Kidney epithelial cell (primary cell): Measurements from ENCODE around the gene AMBRA1. TPM values are rescaled to one million over a fixed set of nuclear protein-coding genes. Genes with fewer than 3 reads are reported as not detected.

Experiments used
- DNase-seq: peaks from one replicate; pipeline ENCODE4 v3.0.0-alpha.2; 2010; ENCODE audit warnings: low read depth
- H3K27me3 ChIP-seq: 2 replicates; pipeline ENCODE4 v1.6.0; 2011; ENCODE audit warnings: low read length; ENCODE audit not compliant: control insufficient read depth, insufficient read depth
- H3K36me3 ChIP-seq: 2 replicates; pipeline ENCODE4 v1.5.1; 2011; ENCODE audit warnings: low read length; ENCODE audit not compliant: control insufficient read depth, insufficient read depth
- H3K4me3 ChIP-seq: 2 replicates; pipeline ENCODE4 v1.5.1; 2011; ENCODE audit warnings: low read depth, mild to moderate bottlenecking, control low read depth, low read length
- CTCF ChIP-seq: IDR thresholded peaks from 2 replicates; pipeline ENCODE4 v1.5.1; 2011; ENCODE audit warnings: mild to moderate bottlenecking, moderate library complexity, low read length, control low read depth, inconsistent platforms; ENCODE audit not compliant: insufficient read depth, poor library complexity, severe bottlenecking
- total RNA-seq: library from RNA; depleted of rRNA; stranded (reverse); fragments of >200 nt; gene quantifications from 2 replicates; pipeline ENCODE4 v1.2.3, GENCODE V29; 2015

AMBRA1 gene
- total RNA-seq, 1 donor from 2014 or later, result 23.1 TPM

DNA sequence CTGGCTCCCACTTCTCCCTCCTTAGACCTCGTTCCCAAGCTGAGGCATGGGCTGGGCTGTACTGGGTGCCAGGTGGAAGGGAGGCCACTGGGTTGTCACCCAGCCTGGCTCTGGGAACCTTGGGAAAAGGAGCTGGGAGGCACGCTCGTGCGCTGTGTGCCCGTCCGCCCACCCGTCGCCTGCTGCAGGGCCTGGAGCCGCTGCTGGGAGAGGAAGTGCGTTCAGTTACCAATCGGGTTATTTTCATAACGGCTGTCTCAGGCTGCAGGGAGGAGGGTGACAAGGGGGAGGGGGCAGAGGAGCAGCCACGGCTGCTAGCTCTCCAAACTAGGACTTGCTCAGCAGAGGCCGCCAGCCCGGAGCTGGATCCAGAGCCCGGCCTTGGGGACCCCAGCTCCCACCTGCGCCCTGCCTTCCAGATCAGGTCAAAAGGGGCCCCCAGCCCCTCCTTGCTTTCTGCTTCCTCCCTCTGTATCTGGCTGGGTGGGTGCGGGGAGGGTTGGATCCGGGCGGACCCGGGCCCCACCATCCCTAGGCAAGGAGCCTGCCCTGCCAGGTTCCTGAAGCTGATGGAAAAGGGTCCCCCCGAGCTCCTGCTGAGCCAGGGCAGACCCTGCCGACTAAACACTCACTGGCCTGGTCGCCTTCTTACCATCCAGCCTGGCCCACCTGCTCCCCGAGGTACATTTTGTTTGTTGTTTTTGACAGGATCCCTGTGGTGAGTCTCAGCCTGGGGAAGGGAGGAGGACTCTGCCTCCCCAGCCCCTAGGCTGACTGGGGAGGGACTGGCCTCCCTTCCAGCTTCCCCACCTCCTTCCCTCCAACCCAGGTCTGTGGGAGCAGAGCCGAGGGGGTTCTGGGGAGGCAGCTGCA, 232.3 kb downstream of the AMBRA1 start:
- no peak for DNase-seq
- Histone ChIP-seq H3K27me3 (no peaks in the 10 kb centered on the region), H3K4me3 (no peak overlapping the region), H3K36me3 (no peaks in the 10 kb centered on the region)
- TF ChIP-seq CTCF, result no peak

DNA sequence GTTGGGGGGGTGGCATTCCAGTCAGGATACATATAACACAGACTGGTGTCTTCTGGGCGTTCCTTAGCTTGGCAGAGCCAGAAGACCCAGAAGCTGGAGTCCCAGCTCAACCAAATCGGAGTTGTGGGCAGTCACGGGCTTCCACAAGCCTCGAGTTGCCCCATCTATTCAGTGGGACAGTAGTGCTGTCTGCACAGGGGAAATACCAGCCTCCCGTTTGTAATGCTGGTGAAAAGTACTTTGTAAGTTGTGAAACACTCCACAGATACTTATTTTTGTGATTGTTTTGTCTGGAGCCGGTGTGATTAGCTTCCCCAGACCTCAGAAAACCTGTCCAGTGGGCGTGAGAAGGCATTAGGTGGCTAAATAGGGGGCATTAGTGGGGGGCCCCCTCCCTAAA, 232.9 kb downstream of the AMBRA1 start:
- Histone ChIP-seq H3K27me3 (no peaks in the 10 kb centered on the region), H3K4me3 (no peak overlapping the region), H3K36me3 (no peaks in the 10 kb centered on the region)
- no peak for DNase-seq
- TF ChIP-seq CTCF, result no peak

DNA sequence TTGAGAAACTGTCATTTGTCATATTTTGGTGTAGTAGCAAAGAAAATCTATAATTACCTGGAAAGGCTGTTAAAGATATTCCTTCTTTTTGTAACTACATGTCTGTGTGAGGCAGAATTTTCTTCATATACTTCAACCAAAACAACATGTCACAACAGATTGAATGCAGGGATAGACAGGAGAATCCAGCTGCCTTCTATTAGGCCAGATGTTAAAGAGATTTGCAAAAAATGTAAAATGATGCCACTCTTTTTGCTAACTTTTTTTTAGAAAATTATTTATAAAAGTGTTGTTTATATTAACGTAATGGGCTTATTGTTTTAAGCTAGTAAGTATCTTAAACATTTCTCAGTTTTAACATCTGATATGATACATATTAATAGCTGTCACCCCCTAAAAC, 233.9 kb downstream of the AMBRA1 start:
- TF ChIP-seq CTCF, result no peak
- no peaks in the 10 kb centered on the region for H3K36me3 ChIP-seq
- H3K4me3 ChIP-seq, result no peak overlapping the region
- no peaks in the 10 kb centered on the region for H3K27me3 ChIP-seq
- DNase-seq, result no peak

GRCh38 chr11:46357483-46357936, 236.3 kb downstream of the AMBRA1 start:
- TF ChIP-seq CTCF, result no peak
- DNase-seq, result no peak
- no peak overlapping the region for H3K4me3 ChIP-seq
- H3K36me3 ChIP-seq, result no peaks in the 10 kb centered on the region
- no peaks in the 10 kb centered on the region for H3K27me3 ChIP-seq

GRCh38 chr11:46356924-46357482, 236.8 kb downstream of the AMBRA1 start:
- Histone ChIP-seq H3K27me3 (no peaks in the 10 kb centered on the region), H3K36me3 (no peaks in the 10 kb centered on the region), H3K4me3 (no peak overlapping the region)
- no peak for TF ChIP-seq CTCF
- DNase-seq, result no peak
